WTC11 (cell line): Measurements from ENCODE around the gene USH2A. TPM values are rescaled to one million over a fixed set of nuclear protein-coding genes. Genes with fewer than 3 reads are reported as not detected.

Experiments used
- ATAC-seq: fragments of 200-7000 bp; cut with Tn5 transposase; 2 replicates; pipeline ENCODE4 v1.10.0; 2021; ENCODE audit warnings: mild to moderate bottlenecking, moderate library complexity
- CTCF ChIA-PET: fragments of 300-600 bp; sonication (Branson Sonifier 250); formaldehyde crosslinking; loops from one replicate; lab custom pipeline; 2021; ENCODE audit warnings: antibody characterized with exemption; lab: Charles Lee
- POLR2A ChIA-PET: fragments of 350-600 bp; sonication (Branson Sonifier 250); formaldehyde crosslinking; loops from one replicate; lab custom pipeline; 2021; ENCODE audit warnings: antibody characterized with exemption; lab: Charles Lee
- DNase-seq: peaks from one replicate; pipeline ENCODE4 v3.0.0; 2021; ENCODE audit warnings: low spot score
- H3K27ac Mint-ChIP-seq: 2 replicates; pipeline ENCODE4 v1.8.0; 2021; ENCODE audit warnings: mixed read lengths
- H3K27me3 Mint-ChIP-seq: 2 replicates; pipeline ENCODE4 v1.8.0; 2021; ENCODE audit warnings: low read depth, mild to moderate bottlenecking, moderate library complexity, mixed read lengths
- H3K36me3 Mint-ChIP-seq: 2 replicates; pipeline ENCODE4 v1.8.0; 2021; ENCODE audit warnings: mixed read lengths
- H3K4me1 Mint-ChIP-seq: 2 replicates; pipeline ENCODE4 v1.8.0; 2022; ENCODE audit warnings: mixed read lengths
- H3K4me3 Mint-ChIP-seq: 2 replicates; pipeline ENCODE4 v1.8.0; 2021; ENCODE audit warnings: mild to moderate bottlenecking, moderate library complexity, mixed read lengths
- H3K9me3 Mint-ChIP-seq: 2 replicates; pipeline ENCODE4 v1.8.0; 2021; ENCODE audit warnings: mixed read lengths
- AFF4 ChIP-seq: sonication (generic); formaldehyde crosslinking; IDR thresholded peaks from 2 replicates; pipeline ENCODE4 v1.8.1; 2023; ENCODE audit warnings: mild to moderate bottlenecking, missing genetic modification reagents, borderline replicate concordance
- CDX4 ChIP-seq: fragments of 250-450 bp; sonication (Bioruptor Pico); IDR thresholded peaks from 2 replicates; pipeline ENCODE4 v1.9.0; 2021; ENCODE audit warnings: moderate library complexity, mild to moderate bottlenecking, inconsistent platforms, borderline replicate concordance
- CREB1 ChIP-seq: sonication (generic); formaldehyde crosslinking; IDR thresholded peaks from 2 replicates; pipeline ENCODE4 v1.8.0; 2023; ENCODE audit warnings: mild to moderate bottlenecking, missing genetic modification reagents
- CTCF ChIP-seq: fragments of 200-600 bp; IDR thresholded peaks from 2 replicates; pipeline ENCODE4 v1.8.0; 2022; ENCODE audit warnings: antibody characterized with exemption
- ELF4 ChIP-seq: sonication (generic); formaldehyde crosslinking; IDR thresholded peaks from 2 replicates; pipeline ENCODE4 v1.8.1; 2022; ENCODE audit warnings: low read depth, mild to moderate bottlenecking, moderate library complexity, missing genetic modification reagents
- ESRRA ChIP-seq: sonication (generic); formaldehyde crosslinking; IDR thresholded peaks from 2 replicates; pipeline ENCODE4 v1.8.1; 2022; ENCODE audit warnings: mild to moderate bottlenecking, missing genetic modification reagents, borderline replicate concordance
- HMGXB4 ChIP-seq: sonication (generic); formaldehyde crosslinking; IDR thresholded peaks from 2 replicates; pipeline ENCODE4 v1.8.1; 2023; ENCODE audit warnings: mild to moderate bottlenecking, moderate library complexity, missing genetic modification reagents
- KAT7 ChIP-seq: sonication (generic); formaldehyde crosslinking; IDR thresholded peaks from 2 replicates; pipeline ENCODE4 v1.8.1; 2023; ENCODE audit warnings: missing genetic modification reagents, mild to moderate bottlenecking, borderline replicate concordance
- MXD4 ChIP-seq: fragments of 250-450 bp; sonication (Bioruptor Pico); IDR thresholded peaks from 2 replicates; pipeline ENCODE4 v1.8.0; 2021; ENCODE audit warnings: mild to moderate bottlenecking, moderate library complexity, borderline replicate concordance
- NFATC4 ChIP-seq: fragments of 250-450 bp; sonication (Bioruptor Pico); IDR thresholded peaks from 2 replicates; pipeline ENCODE4 v1.9.0; 2021; ENCODE audit warnings: mild to moderate bottlenecking
- PREB ChIP-seq: sonication (generic); formaldehyde crosslinking; IDR thresholded peaks from 2 replicates; pipeline ENCODE4 v1.8.1; 2022; ENCODE audit warnings: mild to moderate bottlenecking, missing genetic modification reagents, moderate library complexity, borderline replicate concordance
- SMAD4 ChIP-seq: sonication (generic); formaldehyde crosslinking; IDR thresholded peaks from 2 replicates; pipeline ENCODE4 v1.8.0; 2022; ENCODE audit warnings: mild to moderate bottlenecking, missing genetic modification reagents
- SOX15 ChIP-seq: fragments of 250-450 bp; sonication (Bioruptor Pico); IDR thresholded peaks from 2 replicates; pipeline ENCODE4 v1.9.0; 2021; ENCODE audit warnings: mild to moderate bottlenecking
- ZNF121 ChIP-seq: sonication (generic); formaldehyde crosslinking; IDR thresholded peaks from 2 replicates; pipeline ENCODE4 v1.8.0; 2023; ENCODE audit warnings: missing genetic modification reagents
- ZNF232 ChIP-seq: sonication (generic); formaldehyde crosslinking; IDR thresholded peaks from 2 replicates; pipeline ENCODE4 v1.8.0; 2022; ENCODE audit warnings: mild to moderate bottlenecking, missing genetic modification reagents
- ZNF263 ChIP-seq: sonication (generic); formaldehyde crosslinking; IDR thresholded peaks from 2 replicates; pipeline ENCODE4 v1.8.1; 2022; ENCODE audit warnings: low read depth, mild to moderate bottlenecking, moderate library complexity, missing genetic modification reagents
- ZNF317 ChIP-seq: sonication (generic); formaldehyde crosslinking; IDR thresholded peaks from 2 replicates; pipeline ENCODE4 v1.8.1; 2023; ENCODE audit warnings: low read depth, mild to moderate bottlenecking, moderate library complexity, missing genetic modification reagents, borderline replicate concordance
- total RNA-seq: library from RNA; stranded (reverse); gene quantifications from 3 replicates; pipeline ENCODE4 v1.2.3, GENCODE V29; 2021
- TF ChIP-seq, protein P1 (sequence below): sonication (generic); formaldehyde crosslinking; IDR thresholded peaks from 2 replicates; pipeline ENCODE4 v1.8.1; 2022; ENCODE audit warnings: missing genetic modification reagents, borderline replicate concordance
- TF ChIP-seq, protein P2 (sequence below): fragments of 250-450 bp; sonication (Bioruptor Pico); IDR thresholded peaks from 2 replicates; pipeline ENCODE4 v1.8.0; 2021; ENCODE audit warnings: mild to moderate bottlenecking
- TF ChIP-seq, protein P3 (sequence below): fragments of 250-450 bp; sonication (Bioruptor Pico); IDR thresholded peaks from 2 replicates; pipeline ENCODE4 v1.9.0; 2021; ENCODE audit warnings: mild to moderate bottlenecking, borderline replicate concordance

Gene USH2A
- total RNA-seq, 1 experiment from 2014 or later, result 0.37 TPM

GRCh38 chr1:216350186-216350585, 73.1 kb downstream of the USH2A start (continued):
- TF ChIP-seq, protein P1, sequence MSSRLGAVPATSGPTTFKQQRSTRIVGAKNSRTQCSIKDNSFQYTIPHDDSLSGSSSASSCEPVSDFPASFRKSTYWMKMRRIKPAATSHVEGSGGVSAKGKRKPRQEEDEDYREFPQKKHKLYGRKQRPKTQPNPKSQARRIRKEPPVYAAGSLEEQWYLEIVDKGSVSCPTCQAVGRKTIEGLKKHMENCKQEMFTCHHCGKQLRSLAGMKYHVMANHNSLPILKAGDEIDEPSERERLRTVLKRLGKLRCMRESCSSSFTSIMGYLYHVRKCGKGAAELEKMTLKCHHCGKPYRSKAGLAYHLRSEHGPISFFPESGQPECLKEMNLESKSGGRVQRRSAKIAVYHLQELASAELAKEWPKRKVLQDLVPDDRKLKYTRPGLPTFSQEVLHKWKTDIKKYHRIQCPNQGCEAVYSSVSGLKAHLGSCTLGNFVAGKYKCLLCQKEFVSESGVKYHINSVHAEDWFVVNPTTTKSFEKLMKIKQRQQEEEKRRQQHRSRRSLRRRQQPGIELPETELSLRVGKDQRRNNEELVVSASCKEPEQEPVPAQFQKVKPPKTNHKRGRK, result no peak
- TF ChIP-seq, protein P2, sequence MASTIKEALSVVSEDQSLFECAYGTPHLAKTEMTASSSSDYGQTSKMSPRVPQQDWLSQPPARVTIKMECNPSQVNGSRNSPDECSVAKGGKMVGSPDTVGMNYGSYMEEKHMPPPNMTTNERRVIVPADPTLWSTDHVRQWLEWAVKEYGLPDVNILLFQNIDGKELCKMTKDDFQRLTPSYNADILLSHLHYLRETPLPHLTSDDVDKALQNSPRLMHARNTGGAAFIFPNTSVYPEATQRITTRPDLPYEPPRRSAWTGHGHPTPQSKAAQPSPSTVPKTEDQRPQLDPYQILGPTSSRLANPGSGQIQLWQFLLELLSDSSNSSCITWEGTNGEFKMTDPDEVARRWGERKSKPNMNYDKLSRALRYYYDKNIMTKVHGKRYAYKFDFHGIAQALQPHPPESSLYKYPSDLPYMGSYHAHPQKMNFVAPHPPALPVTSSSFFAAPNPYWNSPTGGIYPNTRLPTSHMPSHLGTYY (CRISPR knock-in tag), result no peak
- TF ChIP-seq ESRRA (CRISPR knock-in tag), result no peak
- no peak for TF ChIP-seq CTCF
- TF ChIP-seq, all 79 proteins: peak for 0

DNA sequence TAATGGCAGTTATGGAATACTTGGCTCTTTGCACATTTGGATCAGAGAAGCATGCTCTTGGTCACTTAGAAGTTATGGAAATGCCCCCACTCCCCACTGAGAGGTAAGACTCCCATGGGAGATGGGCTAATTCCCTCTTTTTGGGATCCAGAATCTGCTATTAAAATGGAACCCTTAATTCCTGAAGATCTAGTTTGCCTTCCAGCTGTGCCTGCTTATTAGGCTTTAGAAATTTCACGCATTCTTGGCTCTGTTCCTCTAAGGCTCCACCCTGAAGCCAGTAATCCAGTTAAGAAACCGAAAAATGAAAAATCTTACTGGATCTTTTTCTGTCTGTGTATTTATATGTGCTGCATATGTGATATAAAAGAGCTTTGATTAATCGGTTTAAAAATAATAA, 76.7 kb downstream of the USH2A start:
- H3K27ac Mint-ChIP-seq, result no peak overlapping the region
- ATAC-seq (no peak), DNase-seq (no peak)
- peaks cover 18% of the 10 kb centered on the region for H3K9me3 Mint-ChIP-seq
- H3K36me3 Mint-ChIP-seq, result 0 out of 2 replicates have a peak, but pooled peaks cover 2% of the 10 kb centered on the region
- H3K4me1 Mint-ChIP-seq, result peaks cover 14% of the 10 kb centered on the region
- ChIA-PET POLR2A (no interaction called here), CTCF (no interaction called here)
- H3K4me3 Mint-ChIP-seq, result no peak overlapping the region
- H3K27me3 Mint-ChIP-seq, result no peaks in the 10 kb centered on the region
- no peak for TF ChIP-seq ZNF317 (CRISPR knock-in tag)
- no peak for TF ChIP-seq ELF4 (CRISPR knock-in tag)
- TF ChIP-seq, protein P3, sequence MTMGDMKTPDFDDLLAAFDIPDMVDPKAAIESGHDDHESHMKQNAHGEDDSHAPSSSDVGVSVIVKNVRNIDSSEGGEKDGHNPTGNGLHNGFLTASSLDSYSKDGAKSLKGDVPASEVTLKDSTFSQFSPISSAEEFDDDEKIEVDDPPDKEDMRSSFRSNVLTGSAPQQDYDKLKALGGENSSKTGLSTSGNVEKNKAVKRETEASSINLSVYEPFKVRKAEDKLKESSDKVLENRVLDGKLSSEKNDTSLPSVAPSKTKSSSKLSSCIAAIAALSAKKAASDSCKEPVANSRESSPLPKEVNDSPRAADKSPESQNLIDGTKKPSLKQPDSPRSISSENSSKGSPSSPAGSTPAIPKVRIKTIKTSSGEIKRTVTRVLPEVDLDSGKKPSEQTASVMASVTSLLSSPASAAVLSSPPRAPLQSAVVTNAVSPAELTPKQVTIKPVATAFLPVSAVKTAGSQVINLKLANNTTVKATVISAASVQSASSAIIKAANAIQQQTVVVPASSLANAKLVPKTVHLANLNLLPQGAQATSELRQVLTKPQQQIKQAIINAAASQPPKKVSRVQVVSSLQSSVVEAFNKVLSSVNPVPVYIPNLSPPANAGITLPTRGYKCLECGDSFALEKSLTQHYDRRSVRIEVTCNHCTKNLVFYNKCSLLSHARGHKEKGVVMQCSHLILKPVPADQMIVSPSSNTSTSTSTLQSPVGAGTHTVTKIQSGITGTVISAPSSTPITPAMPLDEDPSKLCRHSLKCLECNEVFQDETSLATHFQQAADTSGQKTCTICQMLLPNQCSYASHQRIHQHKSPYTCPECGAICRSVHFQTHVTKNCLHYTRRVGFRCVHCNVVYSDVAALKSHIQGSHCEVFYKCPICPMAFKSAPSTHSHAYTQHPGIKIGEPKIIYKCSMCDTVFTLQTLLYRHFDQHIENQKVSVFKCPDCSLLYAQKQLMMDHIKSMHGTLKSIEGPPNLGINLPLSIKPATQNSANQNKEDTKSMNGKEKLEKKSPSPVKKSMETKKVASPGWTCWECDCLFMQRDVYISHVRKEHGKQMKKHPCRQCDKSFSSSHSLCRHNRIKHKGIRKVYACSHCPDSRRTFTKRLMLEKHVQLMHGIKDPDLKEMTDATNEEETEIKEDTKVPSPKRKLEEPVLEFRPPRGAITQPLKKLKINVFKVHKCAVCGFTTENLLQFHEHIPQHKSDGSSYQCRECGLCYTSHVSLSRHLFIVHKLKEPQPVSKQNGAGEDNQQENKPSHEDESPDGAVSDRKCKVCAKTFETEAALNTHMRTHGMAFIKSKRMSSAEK (CRISPR knock-in tag), result no peak
- TF ChIP-seq CREB1, result no peak
- no peak for TF ChIP-seq ZNF121 (CRISPR knock-in tag)
- no peak for TF ChIP-seq AFF4 (CRISPR knock-in tag)
- TF ChIP-seq KAT7, result no peak
- TF ChIP-seq ZNF263, result no peak
- no peak for TF ChIP-seq MXD4 (CRISPR knock-in tag)
- no peak for TF ChIP-seq CDX4
- TF ChIP-seq ZNF232 (CRISPR knock-in tag), result no peak
- TF ChIP-seq HMGXB4 (CRISPR knock-in tag), result no peak
- TF ChIP-seq SOX15 (CRISPR knock-in tag), result no peak
- TF ChIP-seq PREB, result no peak
- no peak for TF ChIP-seq NFATC4
- no peak for TF ChIP-seq SMAD4
